Measurements from ENCODE around the gene NPIPB6. TPM values are rescaled to one million over a fixed set of nuclear protein-coding genes. Genes with fewer than 3 reads are reported as not detected.

The NPIPB6 gene
- total RNA-seq, 4 donors from 2014 or later, result 0.21 to 3.8 (median 2.1) TPM

DNA sequence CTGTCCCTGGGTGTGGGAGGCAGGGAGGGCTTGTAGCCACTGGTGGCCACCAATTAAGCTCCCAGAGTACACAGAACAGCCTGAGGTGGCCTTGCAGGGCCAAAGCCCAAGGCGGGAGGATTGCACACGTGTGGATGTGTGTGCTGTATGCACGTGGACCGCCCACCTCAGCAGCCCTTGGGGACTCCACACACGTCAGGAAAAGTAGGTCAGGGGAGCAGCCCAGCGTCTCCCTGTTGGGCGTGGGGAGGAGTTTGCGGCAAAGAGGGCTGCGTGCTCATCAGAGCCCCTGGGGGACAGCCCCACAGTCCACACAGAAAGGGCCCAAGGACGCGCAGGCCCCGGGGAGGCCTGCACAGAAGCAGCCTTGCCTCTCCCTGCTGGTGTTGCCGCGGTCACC, 51.4 kb downstream of the NPIPB6 start:
- 82 to 87% methylated on average over 2 to 12 of the region's 14 CpGs for whole genome bisulfite sequencing, 2 donors
- Histone ChIP-seq H3K27me3 (no peaks in the 10 kb centered on the region), H3K36me3 (no peaks in the 10 kb centered on the region), H3K27ac (no peak overlapping the region), H3K9me3 (no peaks in the 10 kb centered on the region), H3K4me3 (no peak overlapping the region), H3K4me1 (peaks cover 0 to 2% (median 0%) of the 10 kb centered on the region in 3 donors)
- no peak for TF ChIP-seq POLR2A (IDR thresholded peaks at IDR 0.05)
- TF ChIP-seq, protein P1, sequence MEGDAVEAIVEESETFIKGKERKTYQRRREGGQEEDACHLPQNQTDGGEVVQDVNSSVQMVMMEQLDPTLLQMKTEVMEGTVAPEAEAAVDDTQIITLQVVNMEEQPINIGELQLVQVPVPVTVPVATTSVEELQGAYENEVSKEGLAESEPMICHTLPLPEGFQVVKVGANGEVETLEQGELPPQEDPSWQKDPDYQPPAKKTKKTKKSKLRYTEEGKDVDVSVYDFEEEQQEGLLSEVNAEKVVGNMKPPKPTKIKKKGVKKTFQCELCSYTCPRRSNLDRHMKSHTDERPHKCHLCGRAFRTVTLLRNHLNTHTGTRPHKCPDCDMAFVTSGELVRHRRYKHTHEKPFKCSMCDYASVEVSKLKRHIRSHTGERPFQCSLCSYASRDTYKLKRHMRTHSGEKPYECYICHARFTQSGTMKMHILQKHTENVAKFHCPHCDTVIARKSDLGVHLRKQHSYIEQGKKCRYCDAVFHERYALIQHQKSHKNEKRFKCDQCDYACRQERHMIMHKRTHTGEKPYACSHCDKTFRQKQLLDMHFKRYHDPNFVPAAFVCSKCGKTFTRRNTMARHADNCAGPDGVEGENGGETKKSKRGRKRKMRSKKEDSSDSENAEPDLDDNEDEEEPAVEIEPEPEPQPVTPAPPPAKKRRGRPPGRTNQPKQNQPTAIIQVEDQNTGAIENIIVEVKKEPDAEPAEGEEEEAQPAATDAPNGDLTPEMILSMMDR (IDR thresholded peaks at IDR 0.05), result no peak
- no peak for DNase-seq
- intact Hi-C loops (cut with DNase I), result no loop called here

DNA sequence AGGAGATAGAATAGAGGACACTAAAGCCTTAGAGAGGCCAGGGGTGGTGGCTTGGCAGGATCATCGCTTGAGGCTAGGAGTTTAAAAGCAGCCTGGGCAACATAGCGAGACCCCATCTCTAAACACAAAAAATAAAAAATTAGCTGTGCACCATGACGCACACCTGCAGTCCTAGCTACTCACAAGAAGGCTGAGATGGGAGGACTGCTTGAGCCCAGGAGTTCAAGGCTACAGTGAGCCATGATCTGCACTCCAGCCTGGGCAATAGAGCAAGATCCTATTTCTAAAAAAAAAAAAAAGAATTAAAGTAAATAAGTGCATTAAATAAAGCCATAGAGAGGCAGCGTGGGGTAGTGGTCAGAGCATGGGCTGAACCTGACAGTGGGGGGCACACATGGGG, 51.9 kb downstream of the NPIPB6 start:
- Histone ChIP-seq H3K27me3 (no peaks in the 10 kb centered on the region), H3K27ac (no peak overlapping the region)
- TF ChIP-seq, protein P1 (IDR thresholded peaks at IDR 0.05), result no peak

DNA sequence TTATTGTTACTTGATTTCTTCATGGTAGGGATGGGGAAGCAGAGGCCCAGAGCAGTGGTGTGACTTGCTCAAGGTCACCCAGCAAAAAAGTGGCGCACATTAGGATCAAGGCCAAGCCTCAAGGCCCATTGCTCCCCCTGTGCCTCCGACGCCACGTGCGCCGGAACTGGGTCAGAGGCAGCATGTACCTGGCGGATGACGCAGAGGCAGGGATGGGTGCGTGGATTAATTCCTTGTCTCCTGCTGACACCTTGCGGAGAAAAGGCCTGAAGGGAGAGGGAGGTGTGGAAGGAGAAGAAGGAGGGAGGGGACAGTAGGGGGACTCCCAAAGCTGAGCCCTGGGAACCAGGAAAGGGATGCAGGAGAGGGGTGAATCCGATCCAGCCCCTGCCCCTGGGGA, 52.5 kb downstream of the NPIPB6 start:
- TF ChIP-seq, protein P1 (IDR thresholded peaks at IDR 0.05), result no peak
- intact Hi-C loops (cut with DNase I), result no loop called here
- H3K27me3 ChIP-seq, result no peaks in the 10 kb centered on the region
- H3K36me3 ChIP-seq, result no peaks in the 10 kb centered on the region
- H3K4me3 ChIP-seq, result no peak overlapping the region
- no peak overlapping the region for H3K27ac ChIP-seq
- no peak for DNase-seq
- H3K9me3 ChIP-seq, result no peaks in the 10 kb centered on the region
- no peaks in the 10 kb centered on the region for H3K4me1 ChIP-seq
- 84 to 93% methylated on average over 6 to 11 of the region's 11 CpGs for WGBS, 2 donors

More for the DNA sequence above, 51.9 kb downstream of the NPIPB6 start:
- no peak overlapping the region for H3K4me3 ChIP-seq
- no peaks in the 10 kb centered on the region for H3K4me1 ChIP-seq
- WGBS, 2 donors, result 93 to 99% methylated on average over 4 of the region's 4 CpGs
- DNase-seq, result no peak
- H3K9me3 ChIP-seq, result no peaks in the 10 kb centered on the region
- no peaks in the 10 kb centered on the region for H3K36me3 ChIP-seq
- intact Hi-C loops (cut with DNase I), result no loop called here

DNA sequence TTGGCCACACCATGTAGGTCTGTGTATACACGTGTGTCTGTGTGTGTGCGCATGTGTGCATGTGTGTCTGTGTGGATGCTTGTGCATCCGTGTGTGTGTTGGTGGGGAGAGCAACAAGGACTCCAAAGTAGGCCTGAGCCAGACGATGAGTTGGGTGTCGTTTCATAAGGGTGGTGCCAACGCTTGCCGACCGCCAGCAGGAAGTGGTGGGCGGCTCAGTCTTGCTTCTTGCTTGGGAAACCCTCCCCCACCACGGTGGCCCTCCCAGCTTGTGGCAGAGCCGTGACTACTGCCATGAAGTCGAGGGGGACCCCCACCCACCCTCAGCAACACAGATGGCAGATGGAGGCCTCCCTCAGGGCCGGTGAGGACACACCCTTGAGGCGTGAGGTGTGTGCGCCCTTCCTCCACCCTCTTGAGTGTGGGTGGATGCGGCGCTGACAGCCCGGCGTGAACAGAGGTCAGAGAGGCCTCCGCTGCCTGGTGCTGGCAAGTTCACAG, 53.4 kb downstream of the NPIPB6 start:
- intact Hi-C loops (cut with DNase I), result no loop called here
- H3K9me3 ChIP-seq, result no peaks in the 10 kb centered on the region
- no peaks in the 10 kb centered on the region for H3K27me3 ChIP-seq
- no peak for DNase-seq
- 63 to 81% methylated on average over 8 to 10 of the region's 20 CpGs for WGBS, 2 donors
- H3K4me1 ChIP-seq, result no peaks in the 10 kb centered on the region
- no peaks in the 10 kb centered on the region for H3K36me3 ChIP-seq
- H3K4me3 ChIP-seq, result no peak overlapping the region
- H3K27ac ChIP-seq, result peak overlapping the region in 1 of 4 donors; percentile 25
- TF ChIP-seq, protein P1 (IDR thresholded peaks at IDR 0.05), result no peak
- no peak for TF ChIP-seq POLR2A (IDR thresholded peaks at IDR 0.05)

DNA sequence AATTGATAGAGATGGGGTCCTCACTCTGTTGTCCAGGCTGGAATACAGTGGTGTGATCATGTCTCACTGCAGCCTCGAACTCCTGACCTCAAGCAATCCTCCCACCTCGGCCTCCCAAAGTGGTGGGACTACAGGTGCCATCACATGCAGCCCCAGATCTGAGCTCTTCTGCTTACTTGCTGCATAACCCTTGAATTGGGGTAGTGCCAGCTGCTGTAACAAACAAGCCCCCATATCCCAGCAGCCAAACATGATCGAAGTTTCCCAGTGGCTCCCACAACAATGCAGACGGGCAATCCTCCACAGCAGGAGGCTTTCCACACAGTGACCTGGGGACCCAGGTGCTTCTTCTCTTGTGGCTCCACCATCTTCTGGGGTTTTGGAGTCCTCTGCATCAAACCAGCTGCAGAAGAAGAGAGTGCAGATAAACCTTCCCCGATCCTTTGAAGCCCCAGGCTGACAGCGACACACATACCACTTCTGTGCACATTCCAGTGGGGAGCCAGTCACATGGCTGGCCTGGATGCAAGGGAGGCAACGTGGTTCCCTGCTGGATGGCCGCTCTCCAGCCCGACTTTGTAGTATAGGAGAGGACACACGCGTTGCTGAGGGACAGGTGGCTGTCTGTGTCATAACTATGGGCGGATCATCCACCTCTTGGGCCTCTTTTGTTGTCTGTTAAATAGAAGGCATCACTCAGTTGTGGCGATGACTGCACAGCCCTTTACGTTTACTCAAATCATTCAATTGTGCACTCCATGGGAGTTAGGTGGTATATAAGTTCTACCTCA, 54.3 kb downstream of the NPIPB6 start:
- Histone ChIP-seq H3K27me3 (no peaks in the 10 kb centered on the region), H3K27ac (no peak overlapping the region), H3K9me3 (no peaks in the 10 kb centered on the region), H3K36me3 (no peaks in the 10 kb centered on the region), H3K4me3 (no peak overlapping the region), H3K4me1 (no peaks in the 10 kb centered on the region)
- TF ChIP-seq POLR2A (IDR thresholded peaks at IDR 0.05), result no peak
- TF ChIP-seq, protein P1 (IDR thresholded peaks at IDR 0.05), result no peak
- no peak for DNase-seq
- 79 to 87% methylated on average over 7 to 9 of the region's 14 CpGs for WGBS, 2 donors
- intact Hi-C loops (cut with DNase I), result no loop called here
